Lung (tissue), 12 donors: ENCODE data around the gene FHIP2A. TPM values are rescaled to one million over a fixed set of nuclear protein-coding genes. Genes with fewer than 3 reads are reported as not detected.

Experiments
- ATAC-seq: fragments of 200-7000 bp; cut with Tn5 transposase; one replicate; pipeline ENCODE4 v1.9.1; 2020; ENCODE audit warnings: moderate number of reproducible peaks; ENCODE audit not compliant: insufficient read depth, low FRiP score
- DNase-seq, 3 donors: peaks; one replicate each; pipeline ENCODE4 v3.0.0-alpha.2; 2013 to 2017
- H3K27ac ChIP-seq, 2 donors: one replicate each; pipeline ENCODE4 v1.5.1; 2013; ENCODE audit warnings: mild to moderate bottlenecking in 2 of 2, moderate library complexity in 2 of 2, control low read depth in 1 of 2, inconsistent platforms in 1 of 2, low read depth in 1 of 2, low read length in 1 of 2
- H3K27me3 ChIP-seq, 3 donors: one replicate each; pipeline ENCODE4 v1.5.1; 2013; ENCODE audit warnings: low read length in 2 of 3; ENCODE audit not compliant: control insufficient read depth in 3 of 3, insufficient read depth in 3 of 3
- H3K36me3 ChIP-seq, 4 donors: one replicate each; pipeline ENCODE4 v1.5.1; 2013; ENCODE audit warnings: low read length in 4 of 4, mild to moderate bottlenecking in 1 of 4, moderate library complexity in 1 of 4; ENCODE audit not compliant: control insufficient read depth in 4 of 4, insufficient read depth in 4 of 4
- H3K4me1 ChIP-seq, 5 donors: one replicate each; pipeline ENCODE4 v1.5.1; 2013; ENCODE audit warnings: low read length in 5 of 5, mild to moderate bottlenecking in 2 of 5, moderate library complexity in 1 of 5; ENCODE audit not compliant: control insufficient read depth in 5 of 5, insufficient read depth in 5 of 5
- H3K4me3 ChIP-seq: one replicate; pipeline ENCODE4 v1.5.1; 2013; ENCODE audit warnings: mild to moderate bottlenecking, control low read depth, moderate library complexity
- H3K9ac ChIP-seq, 2 donors: one replicate each; pipeline ENCODE4 v1.5.1; 2013; ENCODE audit warnings: low read length in 2 of 2, control low read depth in 1 of 2; ENCODE audit not compliant: insufficient read depth in 1 of 2
- H3K9me3 ChIP-seq, 4 donors: one replicate each; pipeline ENCODE4 v1.5.1; 2013; ENCODE audit warnings: low read length in 3 of 4, mild to moderate bottlenecking in 1 of 4, moderate library complexity in 1 of 4; ENCODE audit not compliant: control insufficient read depth in 4 of 4, insufficient read depth in 3 of 4
- CTCF ChIP-seq: IDR thresholded peaks from 2 replicates; pipeline ENCODE4 v1.5.1; 2012; ENCODE audit warnings: mild to moderate bottlenecking; ENCODE audit errors: control extremely low read depth, extremely low read depth
- WGBS, 2 donors: extraction: QIAGEN DNeasy Blood & Tissue Kit; methylation state at CpG; one replicate each; pipeline ENCODE4 v1.1.7; 2013; 5-methylcytosine and 5-hydroxymethylcytosine counted together
- polyA plus RNA-seq, 2 donors: library from polyadenylated mRNA; stranded (reverse); fragments of 200-250 nt; gene quantifications; one replicate each; pipeline ENCODE4 v1.2.1, GENCODE V29; 2013
- total RNA-seq, 2 donors: library from RNA; depleted of rRNA in 1 of 2; stranded (reverse); fragments of >200 nt in 1 of 2; gene quantifications; one replicate each; pipeline ENCODE4 v1.2.1, GENCODE V29; 2014 to 2021
- donor health status: control.
- donor health status: control.
- donor health status: Bipolar disorder and iron deficiency.
- donor health status: healthy.
- donor health status: DM: yes; HTN: yes; CAD: no.

Gene FHIP2A
- total and polyA plus RNA-seq, 4 donors = 7.9 to 44.7 (median 17.8) TPM

- WGBS, 2 donors = 85 to 86% methylated on average over 3 of the region's 3 CpGs
- H3K27me3 ChIP-seq = no peaks in the 10 kb centered on the region
These were observed 19.4 kb upstream of the FHIP2A start for GRCh38 chr10:114802177-114802576.

GRCh38 chr10:114806562-114807391, 14.8 kb upstream of the FHIP2A start:
- H3K4me3 ChIP-seq = no peak overlapping the region
- H3K4me1 ChIP-seq = no peaks in the 10 kb centered on the region
- H3K27ac ChIP-seq = no peak overlapping the region
- no peaks in the 10 kb centered on the region for H3K9me3 ChIP-seq
- ATAC-seq = no peak
- no peak for TF ChIP-seq CTCF
- no peak overlapping the region for H3K9ac ChIP-seq
- WGBS, 2 donors = 88 to 94% methylated on average over 3 of the region's 3 CpGs
- no peaks in the 10 kb centered on the region for H3K27me3 ChIP-seq
- DNase-seq = no peak
- no peaks in the 10 kb centered on the region for H3K36me3 ChIP-seq

More at GRCh38 chr10:114802177-114802576, 19.4 kb upstream of the FHIP2A start:
- ATAC-seq = no peak
- Histone ChIP-seq H3K9ac (no peak overlapping the region), H3K36me3 (no peaks in the 10 kb centered on the region), H3K27ac (no peak overlapping the region), H3K4me3 (no peak overlapping the region), H3K9me3 (no peaks in the 10 kb centered on the region), H3K4me1 (no peaks in the 10 kb centered on the region)
- no peak for DNase-seq
- TF ChIP-seq CTCF = no peak

GRCh38 chr10:114808982-114809381, 12.6 kb upstream of the FHIP2A start:
- DNase-seq (no peak), ATAC-seq (no peak)
- Histone ChIP-seq H3K4me3 (no peak overlapping the region), H3K27ac (no peak overlapping the region), H3K9ac (no peak overlapping the region), H3K36me3 (no peaks in the 10 kb centered on the region), H3K4me1 (no peaks in the 10 kb centered on the region), H3K27me3 (no peaks in the 10 kb centered on the region), H3K9me3 (no peaks in the 10 kb centered on the region)
- WGBS, 2 donors = 90 to 93% methylated on average over 2 of the region's 2 CpGs
- no peak for TF ChIP-seq CTCF

- no peaks in the 10 kb centered on the region for H3K36me3 ChIP-seq
- no peak for TF ChIP-seq CTCF
- no peak overlapping the region for H3K9ac ChIP-seq
- H3K4me3 ChIP-seq = no peak overlapping the region
- H3K27ac ChIP-seq = no peak overlapping the region
- no peak for ATAC-seq
- no peak for DNase-seq
- no peaks in the 10 kb centered on the region for H3K4me1 ChIP-seq
- no peaks in the 10 kb centered on the region for H3K27me3 ChIP-seq
- 79 to 90% methylated on average over 1 of the region's 1 CpG for WGBS, 2 donors
- H3K9me3 ChIP-seq = no peaks in the 10 kb centered on the region
These were observed 10.7 kb upstream of the FHIP2A start for GRCh38 chr10:114810926-114811325.
